DMS 273 (cell line): ENCODE measurements around the gene SFXN1.

ENCODE experiments used
- DNase-seq: peaks from one replicate; lab custom pipeline; 2025; ENCODE audit not compliant: unreplicated experiment; lab: John Stamatoyannopoulos, UW

SFXN1 gene

DNA sequence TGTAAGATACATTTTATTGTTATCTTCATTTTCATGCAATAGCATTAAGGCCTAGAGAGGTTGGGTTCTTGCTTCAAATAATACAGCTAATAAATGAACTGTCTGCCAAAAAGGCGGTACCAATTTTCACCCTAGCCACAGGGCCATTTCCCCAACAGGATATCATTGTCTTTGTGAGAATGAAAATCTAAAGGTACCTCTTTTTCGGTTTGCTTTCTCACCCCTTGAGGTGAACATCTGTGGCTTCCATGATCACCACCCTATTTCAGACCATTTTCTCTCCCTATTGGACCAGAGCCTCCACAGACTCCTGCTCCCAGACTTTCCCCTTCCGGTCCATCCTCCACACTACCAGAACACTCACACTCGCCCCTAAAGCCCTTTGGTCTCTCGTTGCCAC lies 60.2 kb downstream of the SFXN1 start:
- DNase-seq = no peak

DNA sequence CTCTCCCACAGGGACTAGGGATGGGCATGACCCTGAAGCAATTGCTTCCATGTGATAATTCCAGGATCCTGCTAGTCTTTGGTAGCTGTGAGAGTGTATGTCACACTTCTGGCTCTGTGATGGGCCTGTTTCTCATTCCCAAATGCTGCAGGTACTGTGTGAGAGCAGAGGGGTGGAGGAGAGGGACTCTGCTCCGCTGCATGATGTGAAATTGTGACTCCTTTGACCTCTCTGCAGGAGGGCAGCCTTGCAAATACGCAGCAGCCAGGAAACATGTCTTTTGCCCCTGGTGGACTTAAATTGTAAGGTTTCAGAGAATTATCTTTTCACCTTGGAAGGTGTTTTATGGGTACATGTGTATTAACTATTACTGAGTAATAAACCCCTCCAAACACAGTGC lies 61.6 kb downstream of the SFXN1 start:
- DNase-seq = no peak

DNA sequence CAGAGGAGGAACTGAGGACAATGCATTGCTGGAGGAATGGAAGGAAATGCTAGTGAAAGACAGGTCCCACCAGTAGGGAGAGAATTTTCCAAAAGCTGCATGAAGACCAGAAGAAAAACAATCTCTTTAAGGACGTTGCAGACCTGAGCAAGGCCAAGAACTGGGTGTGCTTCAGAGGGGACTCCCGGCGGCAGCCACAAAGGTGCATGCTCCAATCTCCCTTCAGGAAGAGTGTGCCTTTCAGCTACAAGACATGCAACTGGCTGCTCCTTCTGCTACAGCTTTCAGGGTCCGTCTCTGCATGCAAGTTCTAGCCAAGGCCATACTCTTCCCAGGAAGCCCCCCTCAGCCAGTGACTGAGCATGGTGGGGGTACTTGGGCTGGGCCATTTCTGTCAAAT lies 62.9 kb downstream of the SFXN1 start:
- no peak for DNase-seq

DNA sequence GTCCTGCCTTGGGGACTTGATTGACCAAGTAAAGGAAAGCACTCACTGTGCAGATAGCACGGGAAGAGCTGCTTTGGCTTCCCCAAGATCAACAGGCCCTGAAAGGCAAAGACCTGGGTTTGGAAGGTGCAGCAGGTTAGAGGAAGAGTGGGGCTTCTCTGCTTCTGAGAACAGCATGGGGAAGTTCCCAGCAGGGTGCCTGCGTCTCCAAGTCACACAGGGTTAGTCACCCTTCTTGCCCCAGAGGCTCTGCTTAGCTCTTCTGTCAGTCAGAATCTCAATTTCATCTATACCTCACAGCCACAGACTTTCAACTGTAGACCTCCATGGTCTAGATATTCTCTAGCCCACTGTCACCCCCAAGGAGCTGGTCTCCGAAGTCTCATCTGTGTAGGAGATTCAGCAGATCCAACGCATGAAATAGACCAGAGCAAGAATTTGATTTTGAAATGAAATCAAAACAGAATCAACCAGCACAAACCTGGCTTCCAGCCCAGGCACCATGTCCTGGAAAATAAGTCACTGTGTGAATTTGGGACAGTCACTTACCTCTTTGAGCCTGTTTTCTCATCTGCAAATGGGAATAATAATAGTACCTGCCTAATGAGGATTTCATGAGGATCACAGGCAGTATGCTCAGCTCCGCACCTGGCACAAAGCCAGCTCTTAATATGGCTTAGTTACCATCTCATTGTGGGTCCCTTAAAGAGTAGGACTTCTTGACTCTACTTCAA lies 64.0 kb downstream of the SFXN1 start:
- DNase-seq = peak; percentile 14

DNA sequence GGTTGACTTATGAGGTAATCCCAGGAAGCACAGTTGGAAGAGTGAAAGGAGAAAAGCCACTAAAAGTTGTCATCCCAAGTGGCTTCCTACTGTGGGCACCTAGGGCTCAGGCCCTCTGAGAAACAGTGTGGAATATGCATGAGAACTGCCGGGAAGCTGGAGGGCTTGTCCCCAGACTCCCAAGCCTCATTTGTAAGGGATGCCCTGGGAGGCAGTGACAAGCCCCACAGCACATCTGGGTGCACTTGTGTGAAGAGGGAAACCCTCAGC lies 64.5 kb downstream of the SFXN1 start:
- DNase-seq = no peak

DNA sequence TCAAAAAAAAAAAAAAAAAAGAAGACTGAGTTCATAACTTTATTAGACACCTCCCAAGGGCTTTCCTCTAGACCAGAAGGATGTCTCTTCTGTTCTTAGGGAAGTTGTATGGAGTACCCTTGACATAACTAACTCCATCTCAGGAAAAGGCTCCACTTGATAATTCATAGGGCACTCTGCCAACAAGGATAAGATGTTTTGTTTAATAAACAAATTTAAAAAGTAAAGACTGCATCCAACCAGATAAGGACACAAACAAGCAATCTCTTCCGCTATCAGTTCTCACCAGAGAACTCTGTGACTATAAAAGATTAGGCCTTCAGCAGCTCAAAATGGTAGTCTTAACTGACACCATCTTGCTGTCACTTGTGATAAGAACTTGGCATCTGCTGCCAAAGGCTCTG lies 65.8 kb downstream of the SFXN1 start:
- DNase-seq = no peak

DNA sequence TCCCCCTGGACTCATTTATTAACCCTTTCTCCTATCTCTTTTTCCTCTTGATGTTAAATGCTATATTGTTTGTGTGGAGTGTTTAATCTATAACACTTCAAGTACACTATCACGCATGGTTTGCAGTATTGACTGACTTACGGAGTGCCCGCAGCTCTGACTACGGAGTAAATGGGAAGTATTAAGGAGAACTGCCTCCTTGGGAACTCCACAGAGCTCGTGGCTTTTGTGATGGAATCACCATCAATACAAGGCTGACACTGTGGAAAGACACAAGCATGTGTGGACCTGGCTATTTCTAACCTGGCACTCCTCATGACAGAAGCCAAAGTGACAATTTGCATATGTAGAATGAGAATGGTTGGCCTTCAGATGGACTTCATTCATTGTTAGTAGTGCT lies 66.2 kb downstream of the SFXN1 start:
- no peak for DNase-seq

DNA sequence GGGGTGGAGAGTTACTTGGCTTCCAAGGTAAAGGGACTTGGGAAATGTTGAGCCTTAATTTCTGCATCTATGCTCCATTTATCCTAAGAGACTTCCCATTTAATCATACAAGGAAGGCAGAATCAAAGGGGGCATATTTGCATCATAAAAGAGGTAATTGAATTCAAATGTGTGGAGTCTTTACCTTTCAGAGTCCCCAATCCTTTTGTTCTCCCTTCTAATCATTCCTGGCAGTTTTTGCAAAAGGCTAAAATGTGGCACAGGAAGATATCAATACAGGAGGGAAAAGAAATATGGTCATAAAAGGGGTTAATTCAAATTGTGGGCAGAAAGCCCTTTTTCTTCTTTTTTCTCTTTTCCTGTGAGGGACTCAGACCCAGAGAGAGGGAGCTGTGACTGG lies 69.5 kb downstream of the SFXN1 start:
- no peak for DNase-seq

DNA sequence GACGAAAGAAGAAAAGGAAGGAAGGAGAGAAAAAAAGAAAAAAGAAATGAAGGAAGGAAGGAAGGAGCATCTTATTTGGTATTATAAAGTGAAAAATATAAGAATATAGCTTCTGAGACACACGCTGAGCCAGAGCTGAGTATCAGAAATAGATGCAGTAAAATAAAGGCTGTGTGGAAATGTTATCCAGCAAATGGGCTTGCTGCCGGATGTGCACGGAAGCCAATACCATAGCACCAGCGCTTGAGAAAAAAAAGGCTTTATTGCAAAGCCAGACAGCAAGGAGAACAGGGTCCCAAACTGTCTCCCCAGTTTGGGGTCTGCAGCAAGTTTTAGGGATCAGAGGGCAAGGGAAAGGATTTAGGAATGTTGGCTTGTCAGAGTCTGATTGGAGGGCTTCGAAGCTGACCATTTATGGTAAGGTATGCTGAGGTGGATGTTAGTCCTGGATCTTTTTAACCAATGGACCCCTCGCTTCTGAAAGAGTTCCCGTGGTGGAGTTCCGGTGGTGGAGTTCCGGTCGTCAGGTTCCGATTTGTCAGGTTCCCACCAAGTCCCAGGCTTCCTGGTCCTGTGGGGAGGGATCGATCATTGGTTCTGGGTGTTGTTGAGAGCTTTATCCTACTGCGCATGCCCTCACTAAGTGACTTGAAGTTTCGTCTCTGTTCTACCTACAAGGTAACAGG lies 70.4 kb downstream of the SFXN1 start:
- DNase-seq = no peak

DNA sequence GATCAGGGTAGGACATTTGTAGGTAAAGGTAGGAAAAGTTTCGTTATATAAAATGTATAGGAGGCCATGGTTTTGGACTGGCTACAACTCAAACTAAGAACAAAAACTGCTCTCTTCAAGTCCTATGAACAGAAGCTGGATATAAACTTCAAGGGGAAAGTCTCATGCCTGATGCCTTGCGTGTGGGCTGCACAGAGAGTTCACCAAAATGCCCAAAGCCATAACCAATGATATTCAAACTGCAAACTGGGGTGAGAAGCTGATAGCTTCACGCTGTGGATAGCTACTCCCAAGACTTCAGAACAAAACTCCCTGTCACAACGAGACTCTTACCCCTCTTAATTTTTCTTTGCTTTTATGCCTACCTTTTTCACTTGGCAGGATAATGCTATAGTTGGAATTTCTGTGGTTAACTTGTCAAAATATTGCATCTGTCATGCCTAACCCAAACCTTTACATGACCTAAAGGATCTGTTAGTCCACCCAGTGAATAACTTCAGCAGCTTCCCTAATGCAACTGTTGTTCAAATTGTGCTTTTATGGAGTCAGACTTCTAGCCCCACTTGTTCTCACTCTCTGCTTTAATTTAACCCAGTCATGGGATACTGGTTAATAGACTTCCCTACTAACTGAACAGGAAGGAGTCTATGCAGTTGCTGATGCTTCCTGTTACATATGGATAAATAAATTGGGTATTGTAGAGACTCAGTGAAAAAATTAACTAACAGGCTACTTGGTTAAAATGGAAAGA lies 71.9 kb downstream of the SFXN1 start:
- DNase-seq = no peak

DNA sequence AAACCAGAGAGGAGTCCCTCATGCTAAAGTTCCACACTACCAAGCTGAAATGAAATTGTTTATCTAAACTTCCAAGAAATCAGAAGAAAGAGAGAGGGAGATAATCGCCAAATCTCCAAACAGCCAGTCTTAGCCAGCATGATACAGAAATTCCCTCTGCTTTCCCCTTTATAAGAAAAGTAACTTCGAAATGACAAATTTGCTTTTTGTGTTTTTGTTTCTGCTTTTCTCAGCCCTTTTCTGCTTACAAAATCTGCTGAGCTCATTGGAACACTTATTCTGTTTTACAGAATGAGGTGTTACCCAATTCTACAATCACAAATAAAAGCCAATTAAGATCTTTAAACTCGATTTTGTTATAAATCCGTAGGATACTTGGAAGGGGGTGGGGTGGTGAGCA lies 72.9 kb downstream of the SFXN1 start:
- DNase-seq = no peak

DNA sequence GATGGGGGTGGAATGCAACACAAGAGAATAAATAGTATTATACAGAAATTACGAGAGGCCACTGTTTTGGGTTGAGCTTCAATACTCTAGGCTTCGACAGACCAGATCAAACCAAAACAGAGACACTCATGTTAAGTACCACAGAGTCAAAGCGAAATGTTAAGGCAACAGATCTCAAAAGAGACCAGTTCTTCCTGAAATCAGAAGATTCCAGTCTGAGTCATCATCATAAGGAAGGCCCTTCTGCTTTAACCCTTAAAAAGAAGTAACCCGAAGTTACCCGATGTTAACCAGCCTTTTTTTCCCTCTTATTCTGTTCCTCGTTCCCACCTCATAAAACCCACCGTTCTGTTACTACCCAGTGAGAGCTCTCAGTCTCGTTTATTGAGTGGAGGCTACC lies 75.9 kb downstream of the SFXN1 start:
- DNase-seq = no peak

DNA sequence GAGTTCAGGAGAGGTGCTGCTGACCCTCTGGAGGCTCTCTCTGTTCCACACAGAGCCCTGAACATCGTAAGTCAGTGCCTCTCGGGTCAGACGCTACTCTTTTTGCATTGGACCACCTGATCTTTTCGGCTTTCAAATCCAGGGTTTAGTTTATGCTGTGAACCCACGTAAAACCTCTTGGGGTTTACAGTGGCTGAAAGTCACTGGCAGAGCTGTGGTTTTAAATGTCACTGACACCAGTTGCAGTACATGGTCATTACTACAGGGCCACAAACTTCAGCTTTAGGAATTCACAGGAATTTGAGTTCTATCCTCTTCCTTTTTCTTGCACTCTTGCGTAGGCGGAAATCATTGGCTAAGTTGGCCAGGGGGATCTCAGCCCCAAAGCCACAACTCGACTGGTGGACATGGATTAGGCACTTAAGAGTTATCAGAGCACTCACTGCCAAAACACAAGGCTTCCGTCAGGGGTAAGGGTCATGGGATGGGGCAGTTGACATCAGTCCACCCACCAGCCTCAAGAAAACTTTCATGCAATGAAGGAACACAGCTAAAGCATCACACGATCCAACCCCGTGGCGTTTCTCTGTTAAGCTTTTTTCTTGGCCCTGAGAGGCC lies 76.9 kb downstream of the SFXN1 start:
- DNase-seq = no peak

DNA sequence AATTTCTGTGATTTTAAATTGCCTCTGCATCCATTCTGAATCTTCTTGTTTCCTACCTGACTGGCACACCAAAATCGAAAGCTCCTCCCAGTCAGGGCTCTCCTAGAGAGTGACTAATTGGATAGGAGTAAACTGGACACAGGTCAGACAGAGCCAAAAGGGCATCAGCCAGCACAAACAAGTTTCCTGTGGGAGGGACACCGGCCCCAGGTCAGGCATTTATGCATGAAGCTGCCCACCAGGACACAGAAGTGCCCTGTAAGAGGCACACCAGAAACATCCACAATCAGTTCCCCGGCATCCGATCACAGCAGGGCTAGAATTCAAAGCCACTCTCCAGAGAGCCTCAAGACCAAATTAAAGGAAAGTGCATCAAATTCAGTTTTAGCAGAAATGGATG lies 78.4 kb downstream of the SFXN1 start:
- no peak for DNase-seq

DNA sequence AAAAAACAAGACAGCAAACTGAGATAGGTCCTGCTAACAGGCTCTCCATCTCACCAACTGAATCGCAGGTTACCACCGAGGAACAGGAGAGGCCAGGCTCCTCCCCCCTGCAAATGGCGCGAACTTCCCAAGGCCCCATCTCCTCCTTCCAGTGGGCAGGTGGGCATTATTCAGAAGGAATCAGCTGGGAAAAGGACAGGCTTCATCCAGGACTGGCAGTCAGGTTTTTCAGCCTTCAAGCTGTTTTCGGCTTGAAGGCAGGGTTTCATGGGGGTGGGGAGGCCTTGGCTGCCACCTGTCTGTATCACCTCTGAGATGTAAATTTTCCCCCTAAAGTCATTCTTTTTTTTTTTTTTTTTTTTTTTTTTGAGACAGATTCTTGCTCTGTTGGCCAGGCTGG lies 79.4 kb downstream of the SFXN1 start:
- DNase-seq = no peak

DNA sequence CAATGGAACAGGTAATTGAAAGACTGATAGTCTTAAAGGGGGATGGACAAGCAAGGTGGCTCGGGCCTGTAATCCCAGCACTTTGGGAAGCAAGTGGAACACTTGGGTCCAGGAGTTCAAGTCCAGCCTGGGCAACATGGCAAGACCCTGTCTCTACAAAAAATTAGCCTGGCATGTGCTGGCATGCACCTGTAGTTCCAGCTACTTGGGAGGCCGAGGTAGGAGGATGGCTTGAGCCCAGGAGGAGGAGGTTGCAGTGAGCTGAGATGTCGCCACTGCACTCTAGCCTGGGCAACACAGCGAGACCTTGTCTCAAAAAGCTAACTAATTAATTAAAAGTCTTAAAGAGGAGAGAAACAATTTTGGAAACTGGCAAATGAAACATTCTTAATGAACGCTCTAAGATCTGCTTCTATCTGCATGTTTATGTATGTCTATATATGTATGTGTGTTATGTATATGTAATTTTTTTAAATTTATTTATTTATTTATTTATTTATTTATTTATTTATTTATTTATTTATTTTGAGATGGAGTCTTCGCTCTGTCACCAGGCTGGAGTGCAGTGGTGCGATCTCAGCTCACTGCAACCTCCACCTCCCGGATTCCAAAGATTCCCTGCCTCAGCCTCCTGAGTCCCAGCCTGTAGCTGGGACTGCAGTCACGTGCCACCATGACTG lies 80.6 kb downstream of the SFXN1 start:
- no peak for DNase-seq

DNA sequence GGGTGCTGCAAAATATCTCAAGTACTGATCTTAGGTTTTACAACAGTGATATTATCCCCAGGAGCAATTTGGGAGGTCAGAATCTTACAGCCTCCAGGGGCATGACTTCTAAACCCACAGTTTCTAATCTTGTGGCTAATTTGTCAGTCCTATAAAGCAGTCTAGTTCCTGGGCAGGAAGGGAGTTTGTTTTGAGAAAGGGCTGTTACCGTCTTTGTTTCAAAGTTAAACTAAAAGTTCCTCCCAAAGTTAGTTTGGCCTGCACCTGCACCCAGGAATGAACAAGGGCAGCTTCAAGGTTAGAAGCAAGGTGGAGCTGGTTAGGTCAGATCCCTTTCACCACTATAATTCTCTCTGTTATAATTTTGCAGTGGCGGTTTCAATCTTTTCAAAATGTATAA lies 81.7 kb downstream of the SFXN1 start:
- DNase-seq = no peak

DNA sequence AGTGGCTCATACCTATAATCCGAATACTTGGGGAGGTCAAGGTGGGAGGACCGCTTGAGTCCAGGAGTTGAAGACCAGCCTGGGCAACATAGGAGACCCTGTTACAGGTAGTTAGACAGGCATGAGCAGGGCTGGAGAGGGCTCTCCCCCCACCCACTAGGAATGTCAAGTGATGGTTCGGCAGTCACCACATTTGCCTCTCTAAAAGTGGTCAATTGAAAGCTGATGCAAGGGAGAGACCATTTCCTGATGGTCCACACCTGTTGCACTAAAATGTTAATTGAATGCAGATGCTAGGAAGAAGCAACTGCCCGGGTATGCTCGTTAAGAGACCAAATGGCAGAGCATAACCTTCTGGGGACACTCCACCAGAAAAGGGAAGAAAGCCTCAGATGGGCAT lies 82.7 kb downstream of the SFXN1 start:
- DNase-seq = no peak

DNA sequence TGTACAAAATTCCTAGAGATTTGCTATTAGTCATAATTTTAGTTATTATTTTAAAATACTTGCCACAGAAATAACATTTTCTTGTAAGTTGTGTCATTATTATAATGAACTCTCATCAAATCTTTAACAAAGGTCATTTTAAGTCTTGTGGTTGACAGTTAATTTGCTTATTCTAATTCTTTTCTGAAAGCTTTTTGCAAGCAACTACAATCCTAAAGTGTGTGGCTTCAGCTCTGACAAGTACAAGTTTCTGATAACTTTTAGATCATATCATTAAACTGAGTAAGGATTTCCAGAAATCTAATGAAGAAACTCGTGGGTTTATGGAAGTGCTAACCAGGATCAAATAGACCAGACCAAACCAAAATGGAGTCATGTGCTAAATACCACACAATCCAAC lies 86.4 kb downstream of the SFXN1 start:
- no peak for DNase-seq

DNA sequence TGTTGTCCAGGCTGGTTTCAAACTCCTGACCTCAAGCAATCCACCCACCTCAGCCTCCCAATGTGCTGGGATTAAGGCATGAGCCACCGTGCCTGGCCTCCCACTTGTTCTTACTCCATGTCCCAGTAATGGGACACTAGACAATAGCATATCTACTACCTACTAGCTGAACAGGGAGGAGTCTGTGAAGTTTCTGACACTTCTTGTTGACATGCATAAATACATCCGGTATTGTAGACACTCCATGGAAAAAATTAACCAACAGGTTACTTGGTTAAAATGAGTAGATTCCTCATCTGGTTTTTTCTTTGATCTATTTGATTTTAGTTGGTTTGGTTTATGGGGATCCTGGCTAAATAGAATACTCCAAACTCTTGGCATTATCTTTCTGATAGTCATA lies 88.3 kb downstream of the SFXN1 start:
- no peak for DNase-seq

DNA sequence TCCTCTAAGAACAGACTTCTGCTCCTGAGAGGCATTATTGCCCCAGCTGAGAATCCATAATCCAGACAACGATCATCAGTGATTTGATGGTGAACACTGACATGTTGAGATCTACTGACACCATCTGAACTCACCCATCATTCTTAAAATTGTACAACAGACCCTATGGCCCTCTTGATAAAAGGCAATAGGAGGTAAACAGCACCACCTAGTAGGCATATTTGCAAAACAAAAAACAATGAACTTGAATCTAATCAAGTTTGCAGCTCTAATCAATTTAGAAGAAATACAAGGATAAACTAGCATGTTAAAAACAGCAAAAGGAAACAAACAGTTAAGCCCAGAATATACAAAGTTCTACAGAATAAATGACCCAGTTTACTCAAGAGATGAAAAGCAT lies 89.6 kb downstream of the SFXN1 start:
- DNase-seq = peak; percentile 5

DNA sequence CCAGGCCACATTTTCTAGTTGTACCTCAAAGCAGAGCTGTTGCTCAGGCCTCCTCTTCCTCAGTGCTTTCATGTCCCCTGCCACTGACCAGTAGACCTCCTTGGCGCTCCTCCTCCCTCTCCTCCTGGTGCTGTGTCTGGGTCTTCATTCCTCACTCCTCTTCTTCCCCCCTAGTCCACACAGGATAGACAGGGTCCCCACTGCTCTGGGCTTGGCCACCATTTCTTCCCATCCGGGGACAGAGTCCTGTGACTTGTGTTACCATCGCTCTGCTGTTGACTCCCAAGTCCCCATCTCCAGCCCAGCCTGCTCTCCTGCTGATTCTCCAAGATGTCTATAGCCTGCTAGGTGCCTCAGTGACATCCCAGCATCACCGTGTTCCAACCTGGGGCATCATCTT lies 91.3 kb downstream of the SFXN1 start:
- no peak for DNase-seq
